Stomach (tissue), 4 donors: ENCODE data around the gene NTHL1.

Experiments used
- POLR2A ChIP-seq, 4 donors: fragments of 450-650 bp; IDR thresholded peaks; one replicate each; pipeline ENCODE4 v1.6.1; 2016; ENCODE audit warnings: antibody characterized with exemption in 4 of 4, control low read depth in 2 of 4, mild to moderate bottlenecking in 1 of 4, moderate library complexity in 1 of 4
- POLR2AphosphoS5 ChIP-seq, 3 donors: sonication (generic); formaldehyde crosslinking; IDR thresholded peaks; one replicate each; pipeline ENCODE4 v1.6.1; 2016; ENCODE audit warnings: antibody characterized with exemption in 3 of 3
- TF ChIP-seq, protein P1 (sequence below), 7 experiments: fragments of 450-650 bp in 4 of 7; fragments of 200-600 bp in 3 of 7; sonication (generic) in 3 of 7; IDR thresholded peaks; one replicate each; pipeline ENCODE4 v1.5.1; 2016 to 2019; ENCODE audit warnings: antibody characterized with exemption in 7 of 7, control low read depth in 2 of 7, mild to moderate bottlenecking in 1 of 7

DNA sequence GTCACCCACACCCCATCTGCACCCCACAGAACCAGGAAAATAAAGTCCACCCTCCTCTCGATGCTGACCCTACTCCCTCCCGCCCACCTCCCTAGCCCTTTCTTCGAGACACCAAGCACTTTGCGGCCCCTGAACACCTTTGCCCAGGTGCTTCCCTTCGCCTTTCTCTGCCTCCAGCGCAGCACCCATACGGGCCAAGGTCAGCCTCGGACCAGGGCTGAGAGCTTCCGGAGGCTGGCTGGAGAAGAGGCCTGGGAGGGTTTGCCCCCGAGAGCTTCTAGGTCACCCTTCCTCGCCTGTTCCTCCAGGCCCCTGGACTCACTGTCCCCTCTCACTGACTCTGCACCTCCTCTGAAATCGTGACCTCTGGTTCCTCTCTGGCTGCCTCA, 23.6 kb downstream of the NTHL1 start:
- TF ChIP-seq, protein P1, sequence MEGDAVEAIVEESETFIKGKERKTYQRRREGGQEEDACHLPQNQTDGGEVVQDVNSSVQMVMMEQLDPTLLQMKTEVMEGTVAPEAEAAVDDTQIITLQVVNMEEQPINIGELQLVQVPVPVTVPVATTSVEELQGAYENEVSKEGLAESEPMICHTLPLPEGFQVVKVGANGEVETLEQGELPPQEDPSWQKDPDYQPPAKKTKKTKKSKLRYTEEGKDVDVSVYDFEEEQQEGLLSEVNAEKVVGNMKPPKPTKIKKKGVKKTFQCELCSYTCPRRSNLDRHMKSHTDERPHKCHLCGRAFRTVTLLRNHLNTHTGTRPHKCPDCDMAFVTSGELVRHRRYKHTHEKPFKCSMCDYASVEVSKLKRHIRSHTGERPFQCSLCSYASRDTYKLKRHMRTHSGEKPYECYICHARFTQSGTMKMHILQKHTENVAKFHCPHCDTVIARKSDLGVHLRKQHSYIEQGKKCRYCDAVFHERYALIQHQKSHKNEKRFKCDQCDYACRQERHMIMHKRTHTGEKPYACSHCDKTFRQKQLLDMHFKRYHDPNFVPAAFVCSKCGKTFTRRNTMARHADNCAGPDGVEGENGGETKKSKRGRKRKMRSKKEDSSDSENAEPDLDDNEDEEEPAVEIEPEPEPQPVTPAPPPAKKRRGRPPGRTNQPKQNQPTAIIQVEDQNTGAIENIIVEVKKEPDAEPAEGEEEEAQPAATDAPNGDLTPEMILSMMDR (IDR thresholded peaks at IDR 0.05) = no peak
- no peak for TF ChIP-seq POLR2A (IDR thresholded peaks at IDR 0.05)
- TF ChIP-seq POLR2AphosphoS5 (IDR thresholded peaks at IDR 0.05) = no peak
